Cardiac fibroblast (primary cell): ENCODE results near the gene INPP4A.
A peak's percentile ranks its signal among the peaks of the same experiment; 100 is the strongest.

Experiments used
- DNase-seq, 2 donors: peaks; one replicate each; pipeline versions ENCODE4 v3.0.0 to v3.0.0-alpha.2; 2010; ENCODE audit warnings: low read depth in 2 of 2
- H3K4me3 ChIP-seq, 2 donors: replicated peaks in 1 of 2; 1 replicate in 1 of 2; 2 replicates in 1 of 2; pipeline ENCODE4 v1.5.1; 2011; ENCODE audit warnings: low read depth in 2 of 2, low read length in 2 of 2, mild to moderate bottlenecking in 2 of 2, moderate library complexity in 1 of 2
- TF ChIP-seq, protein P1 (sequence below): IDR thresholded peaks from one replicate; pipeline ENCODE4 v1.5.1; 2011; ENCODE audit warnings: low read depth, mild to moderate bottlenecking, low read length, inconsistent platforms

The INPP4A gene

DNA sequence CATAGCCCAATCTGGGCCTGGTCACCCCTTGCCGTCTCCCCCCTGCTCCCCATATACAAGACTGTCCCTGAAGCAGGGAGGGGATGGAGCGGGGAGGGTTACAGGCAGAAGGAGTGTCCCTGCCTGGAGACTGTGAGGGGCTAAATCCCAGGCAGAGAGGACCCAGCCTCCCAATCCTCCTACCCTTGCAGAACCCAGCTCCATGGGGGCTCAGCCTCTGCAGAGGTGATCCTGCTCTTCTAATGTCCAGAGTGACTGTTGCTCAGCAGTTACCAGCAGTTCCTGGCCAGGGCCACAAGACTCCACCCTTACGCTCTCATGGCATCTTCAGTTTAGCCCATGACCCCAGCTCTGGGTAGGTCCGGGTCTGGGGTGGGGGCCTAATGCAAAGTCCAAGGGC is 105.5 kb downstream of the INPP4A start:
- TF ChIP-seq, protein P1, sequence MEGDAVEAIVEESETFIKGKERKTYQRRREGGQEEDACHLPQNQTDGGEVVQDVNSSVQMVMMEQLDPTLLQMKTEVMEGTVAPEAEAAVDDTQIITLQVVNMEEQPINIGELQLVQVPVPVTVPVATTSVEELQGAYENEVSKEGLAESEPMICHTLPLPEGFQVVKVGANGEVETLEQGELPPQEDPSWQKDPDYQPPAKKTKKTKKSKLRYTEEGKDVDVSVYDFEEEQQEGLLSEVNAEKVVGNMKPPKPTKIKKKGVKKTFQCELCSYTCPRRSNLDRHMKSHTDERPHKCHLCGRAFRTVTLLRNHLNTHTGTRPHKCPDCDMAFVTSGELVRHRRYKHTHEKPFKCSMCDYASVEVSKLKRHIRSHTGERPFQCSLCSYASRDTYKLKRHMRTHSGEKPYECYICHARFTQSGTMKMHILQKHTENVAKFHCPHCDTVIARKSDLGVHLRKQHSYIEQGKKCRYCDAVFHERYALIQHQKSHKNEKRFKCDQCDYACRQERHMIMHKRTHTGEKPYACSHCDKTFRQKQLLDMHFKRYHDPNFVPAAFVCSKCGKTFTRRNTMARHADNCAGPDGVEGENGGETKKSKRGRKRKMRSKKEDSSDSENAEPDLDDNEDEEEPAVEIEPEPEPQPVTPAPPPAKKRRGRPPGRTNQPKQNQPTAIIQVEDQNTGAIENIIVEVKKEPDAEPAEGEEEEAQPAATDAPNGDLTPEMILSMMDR = no peak
- no peak for DNase-seq
- H3K4me3 ChIP-seq = no peak overlapping the region

DNA sequence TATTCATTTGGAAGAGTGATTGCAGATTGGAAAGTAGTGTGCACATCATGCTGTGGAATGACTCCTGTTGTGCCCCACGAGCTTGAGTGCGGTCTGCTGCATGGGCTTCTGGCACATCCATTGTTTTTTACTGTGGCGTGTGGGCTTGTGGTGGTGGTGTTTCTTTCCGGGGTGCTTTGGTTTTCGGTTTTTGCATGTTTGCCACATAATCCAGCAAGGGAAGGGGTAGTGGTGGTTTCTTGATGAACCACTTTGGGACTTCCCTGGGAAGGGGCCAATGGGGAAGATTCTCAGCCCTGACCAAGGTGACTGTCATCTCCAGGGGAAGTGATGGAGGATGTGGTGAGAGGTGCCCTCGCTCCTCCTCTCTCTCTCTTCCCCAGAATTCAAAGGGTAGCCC is 106.7 kb downstream of the INPP4A start:
- no peak for DNase-seq
- H3K4me3 ChIP-seq = no peak overlapping the region
- TF ChIP-seq, protein P1 = no peak

DNA sequence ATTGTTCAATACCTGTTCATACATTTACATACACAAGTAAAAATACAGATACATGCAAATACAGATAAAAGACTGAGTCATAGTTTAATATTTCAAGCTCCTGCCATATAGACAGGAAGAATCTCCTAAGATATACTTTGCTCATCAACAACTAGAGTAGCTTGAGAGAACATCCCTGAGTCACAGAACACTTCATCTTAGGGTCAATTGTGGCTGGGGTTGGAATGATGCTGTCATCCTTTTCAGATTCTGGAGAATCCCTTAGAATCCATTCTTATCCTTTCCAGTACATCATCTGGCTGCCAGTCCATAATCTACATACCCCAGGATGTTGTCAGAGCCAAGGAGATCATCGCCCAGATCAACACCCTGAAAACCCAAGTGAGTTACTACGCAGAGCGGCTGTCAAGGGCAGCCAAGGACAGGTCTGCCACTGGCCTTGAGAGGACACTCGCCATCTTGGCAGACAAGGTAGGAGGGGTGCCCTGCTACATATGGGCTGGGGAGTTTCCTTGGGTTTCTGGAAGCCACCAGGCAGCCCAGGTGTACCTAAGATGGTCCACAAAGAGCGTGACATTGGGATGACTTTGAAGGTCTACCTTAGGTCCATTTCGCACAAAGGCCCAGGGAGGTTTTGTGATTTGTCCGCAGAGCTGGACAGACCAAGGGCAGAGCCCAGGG is 108.0 kb downstream of the INPP4A start:
- DNase-seq = peak; percentile 4 to 53
- no peak overlapping the region for H3K4me3 ChIP-seq
- TF ChIP-seq, protein P1 = no peak

DNA sequence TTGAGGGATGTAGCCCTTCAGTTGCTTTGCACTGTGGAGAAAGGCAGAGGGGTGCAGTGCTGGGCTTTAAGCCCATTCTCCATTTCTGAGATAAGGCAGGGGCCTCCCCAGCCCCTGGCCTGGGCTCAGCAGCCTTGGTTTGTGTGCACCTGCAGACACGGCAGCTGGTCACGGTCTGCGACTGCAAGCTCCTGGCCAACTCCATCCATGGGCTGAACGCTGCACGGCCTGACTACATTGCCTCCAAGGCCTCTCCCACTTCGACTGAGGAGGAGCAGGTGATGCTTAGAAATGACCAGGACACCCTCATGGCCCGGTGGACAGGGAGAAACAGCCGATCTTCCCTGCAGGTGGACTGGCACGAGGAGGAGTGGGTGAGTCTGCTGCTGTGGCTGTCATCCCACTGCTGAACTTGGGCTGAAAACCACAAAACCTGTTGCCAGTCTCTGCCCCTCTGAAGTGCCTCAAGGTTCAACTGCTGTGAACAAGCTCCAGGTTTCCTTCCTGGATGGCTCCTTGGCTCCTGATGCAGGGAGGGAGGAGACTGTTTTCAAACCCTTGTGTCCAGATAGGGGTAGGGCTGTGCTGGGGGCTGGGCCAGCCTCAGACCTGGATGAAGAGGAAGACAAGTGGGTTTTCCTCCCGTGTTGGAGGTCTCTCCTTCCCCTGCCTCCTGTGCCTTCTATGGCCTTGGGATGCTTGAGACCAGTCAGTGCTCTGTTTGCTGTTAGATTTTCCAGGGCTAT is 109.6 kb downstream of the INPP4A start:
- H3K4me3 ChIP-seq = no peak overlapping the region
- TF ChIP-seq, protein P1 = no peak
- no peak for DNase-seq

DNA sequence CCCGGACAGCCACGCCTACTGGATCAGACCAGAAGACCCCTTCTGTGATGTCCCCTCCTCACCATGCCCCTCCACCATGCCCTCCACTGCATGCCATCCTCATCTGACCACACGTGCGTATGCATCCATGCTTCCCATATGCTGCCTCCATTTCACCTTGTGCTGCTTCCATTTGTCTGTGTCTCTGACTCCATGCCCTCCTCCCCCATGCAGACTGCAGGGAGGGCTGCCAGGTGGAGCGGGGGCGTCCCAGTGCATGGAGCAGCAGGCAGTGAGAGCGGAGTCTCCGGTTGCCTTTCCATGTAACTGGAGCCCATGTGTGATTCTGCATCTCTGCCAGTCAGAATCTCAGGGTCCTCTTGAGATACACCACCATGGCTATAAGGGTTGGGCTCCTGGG is 111.0 kb downstream of the INPP4A start:
- no peak overlapping the region for H3K4me3 ChIP-seq
- DNase-seq = no peak
- TF ChIP-seq, protein P1 = no peak

DNA sequence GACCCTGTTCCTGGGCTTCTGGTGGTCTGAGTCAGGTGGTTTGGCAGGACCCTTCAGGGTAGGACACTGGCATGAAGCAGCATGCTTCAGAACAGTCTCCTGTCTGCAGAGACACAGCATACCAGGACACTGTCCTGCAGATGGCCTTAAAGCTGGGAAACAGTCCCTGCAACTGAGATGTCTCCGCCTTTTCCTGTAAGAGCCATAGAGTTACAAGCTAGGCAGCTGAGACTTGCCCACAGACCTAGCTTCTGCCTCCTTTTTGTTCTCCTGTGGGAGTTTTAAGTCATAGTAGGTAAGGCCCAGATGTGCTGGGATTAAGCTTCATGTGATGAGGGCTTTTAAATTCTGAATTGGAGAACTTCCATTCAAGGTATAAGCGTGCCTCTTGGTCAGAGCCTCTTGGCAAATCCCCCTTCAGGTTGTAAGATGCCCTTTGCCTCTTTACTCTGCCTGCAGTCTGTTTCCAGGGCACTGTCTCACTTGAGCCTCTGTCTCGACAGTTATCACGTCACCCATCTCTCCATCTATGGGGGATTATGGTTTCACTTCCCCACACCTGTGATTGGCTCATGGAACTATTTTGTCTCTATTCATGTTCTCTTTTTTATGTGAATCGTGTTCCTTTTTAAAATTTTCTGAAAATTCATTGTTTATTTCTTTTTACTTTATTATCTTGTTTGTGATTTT is 111.8 kb downstream of the INPP4A start:
- H3K4me3 ChIP-seq = no peak overlapping the region
- DNase-seq = no peak
- TF ChIP-seq, protein P1 = no peak
